CD4-positive, alpha-beta memory T cell (primary cell): ENCODE data around the gene SLC2A4. TPM values are rescaled to one million over a fixed set of nuclear protein-coding genes. Genes with fewer than 3 reads are reported as not detected.

Source experiments
- CTCF ChIA-PET: fragments of 350-600 bp; sonication (Branson Sonifier 250); formaldehyde crosslinking; loops from one replicate; lab custom pipeline; 2021; ENCODE audit warnings: inconsistent platforms; ENCODE audit not compliant: partially characterized antibody; lab: Charles Lee
- POLR2A ChIA-PET: fragments of 350-600 bp; sonication (Branson Sonifier 250); formaldehyde crosslinking; loops from one replicate; lab custom pipeline; 2021; ENCODE audit not compliant: partially characterized antibody; lab: Charles Lee
- DNase-seq, 5 donors: peaks; one replicate each; pipeline versions ENCODE4 v3.0.0 to v3.0.0-alpha.2; 2020 to 2022; ENCODE audit warnings: mixed read lengths in 1 of 5
- H3K27ac ChIP-seq: one replicate; pipeline ENCODE4 v1.7.0; 2013; ENCODE audit warnings: low read depth, low read length
- H3K27me3 ChIP-seq: 2 replicates; pipeline ENCODE4 v1.7.0; 2013; ENCODE audit warnings: mild to moderate bottlenecking, low read length, moderate library complexity; ENCODE audit not compliant: insufficient read depth
- H3K36me3 ChIP-seq: 2 replicates; pipeline ENCODE4 v1.7.0; 2013; ENCODE audit warnings: mild to moderate bottlenecking, low read length, moderate library complexity; ENCODE audit not compliant: insufficient read depth
- H3K4me1 ChIP-seq: 2 replicates; pipeline ENCODE4 v1.7.0; 2013; ENCODE audit warnings: mild to moderate bottlenecking, low read length, moderate library complexity; ENCODE audit not compliant: insufficient read depth
- H3K4me3 ChIP-seq, 2 donors: one replicate each; pipeline ENCODE4 v1.7.0; 2013; ENCODE audit warnings: low read length in 2 of 2, mild to moderate bottlenecking in 1 of 2
- H3K9me3 ChIP-seq, 2 donors: one replicate each; pipeline ENCODE4 v1.7.0; 2013; ENCODE audit warnings: low read length in 2 of 2, control low read depth in 1 of 2; ENCODE audit not compliant: control insufficient read depth in 1 of 2
- H3K27ac Mint-ChIP-seq, 7 donors: one replicate each; pipeline ENCODE4 v1.8.0; 2020 to 2021; ENCODE audit warnings: mixed read lengths in 7 of 7, mild to moderate bottlenecking in 6 of 7, inconsistent platforms in 3 of 7, moderate library complexity in 3 of 7
- H3K27me3 Mint-ChIP-seq, 2 donors: one replicate each; pipeline ENCODE4 v1.8.0; 2020 to 2021; ENCODE audit warnings: mixed read lengths in 2 of 2
- H3K36me3 Mint-ChIP-seq, 2 donors: one replicate each; pipeline ENCODE4 v1.8.0; 2020 to 2021; ENCODE audit warnings: mixed read lengths in 2 of 2, inconsistent platforms in 1 of 2, mild to moderate bottlenecking in 1 of 2
- H3K4me1 Mint-ChIP-seq, 4 donors: one replicate each; pipeline ENCODE4 v1.8.0; 2020 to 2021; ENCODE audit warnings: mixed read lengths in 4 of 4, mild to moderate bottlenecking in 1 of 4
- H3K4me3 Mint-ChIP-seq, 8 donors: one replicate each; pipeline ENCODE4 v1.8.0; 2020 to 2021; ENCODE audit warnings: mixed read lengths in 8 of 8, mild to moderate bottlenecking in 7 of 8, moderate library complexity in 6 of 8, inconsistent platforms in 3 of 8
- H3K9me3 Mint-ChIP-seq, 8 donors: one replicate each; pipeline ENCODE4 v1.8.0; 2020 to 2021; ENCODE audit warnings: mixed read lengths in 8 of 8, mild to moderate bottlenecking in 5 of 8, inconsistent platforms in 3 of 8, moderate library complexity in 1 of 8
- intact Hi-C: fragments of 100-400 bp; cut with micrococcal nuclease; formaldehyde crosslinking; loops from one replicate; pipeline ENCODE4 v1.15.1; 2023
- polyA plus RNA-seq, 2 donors: library from polyadenylated mRNA; unstranded; fragments of 300-500 nt; fragmentation: Illumina TruSeq; gene quantifications; one replicate each; pipeline ENCODE4 v1.2.3, GENCODE V29; 2021
- total RNA-seq, 2 experiments: library from RNA; stranded (reverse); gene quantifications; one replicate each; pipeline ENCODE4 v1.2.3, GENCODE V29; 2021

SLC2A4 gene
- total and polyA plus RNA-seq, 4 experiments from 2014 or later, result not detected

GRCh38 chr17:7318121-7318860 lies 36.8 kb downstream of the SLC2A4 start:
- Histone ChIP-seq H3K36me3 (peaks cover 51% of the 10 kb centered on the region), H3K27ac (no peak overlapping the region), H3K27me3 (no peaks in the 10 kb centered on the region), H3K4me1 (peaks cover 24% of the 10 kb centered on the region), H3K9me3 (no peaks in the 10 kb centered on the region), H3K4me3 (no peak overlapping the region)
- Mint-ChIP-seq H3K4me1 (peaks cover 11 to 34% (median 19%) of the 10 kb centered on the region in 4 donors), H3K9me3 (peaks cover 0 to 5% (median 0%) of the 10 kb centered on the region in 8 donors), H3K27me3 (no peaks in the 10 kb centered on the region), H3K27ac (peak overlapping the region in 4 of 7 donors; percentile 22 to 93 (median 61)), H3K4me3 (peak overlapping the region in 2 of 8 donors; percentile 30 to 32), H3K36me3 (peaks cover 29 to 61% of the 10 kb centered on the region in 2 donors)
- no peak for DNase-seq
- intact Hi-C loops, result no loop called here
- CTCF ChIA-PET, result interaction anchor here (0.9 to 2.3 kb wide), 4 partner anchors 18 to 37 kb away, joined by 3 to 8 read pairs (median 5); partner anchors contain the start of genes ACAP1 and TMEM95
- POLR2A ChIA-PET, result interaction anchor here (1.0 to 7.1 kb wide), 5 partner anchors 9 to 119 kb away, joined by 3 to 71 read pairs (median 4); partner anchors contain the start of genes ACAP1 and NEURL4

DNA sequence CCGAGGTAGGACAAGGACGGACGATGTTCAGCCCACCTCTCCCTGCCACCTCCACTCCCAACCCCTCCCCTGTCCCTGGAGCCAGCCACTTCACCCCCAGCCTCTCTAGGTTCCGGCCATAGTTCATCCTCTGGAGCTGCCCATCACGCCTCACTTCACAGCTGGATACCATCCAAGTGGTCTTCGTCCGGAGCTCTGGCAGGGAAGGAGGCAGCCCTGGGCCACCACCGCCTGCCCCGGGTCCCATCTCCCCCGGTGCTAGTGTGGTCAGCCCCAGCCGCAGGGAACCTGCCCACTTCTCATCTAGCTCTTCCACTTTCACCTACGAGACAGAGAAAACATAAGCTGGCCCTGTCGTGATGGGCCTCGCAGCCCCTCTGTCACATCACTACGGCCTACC lies 39.9 kb downstream of the SLC2A4 start:
- intact Hi-C loops, result no loop called here
- H3K27ac ChIP-seq, result no peak overlapping the region
- Mint-ChIP-seq H3K27me3 (no peaks in the 10 kb centered on the region), H3K4me3 (peak overlapping the region in 1 of 8 donors; percentile 41), H3K4me1 (peaks cover 6 to 17% (median 7%) of the 10 kb centered on the region in 4 donors), H3K27ac (peak overlapping the region in 1 of 7 donors; percentile 41), H3K36me3 (peaks cover 18 to 46% of the 10 kb centered on the region in 2 donors), H3K9me3 (no peaks in the 10 kb centered on the region)
- POLR2A ChIA-PET, result interaction anchor here (0.9 to 6.8 kb wide), 5 partner anchors 8 to 30 kb away, joined by 3 to 61 read pairs (median 6); partner anchors contain the start of genes ACAP1, KCTD11 and NEURL4
- no peaks in the 10 kb centered on the region for H3K27me3 ChIP-seq
- CTCF ChIA-PET, result interaction anchor here (1.3 to 6.5 kb wide), 4 partner anchors 11 to 34 kb away, joined by 3 to 115 read pairs (median 7); partner anchors contain the start of gene ACAP1
- H3K36me3 ChIP-seq, result peaks cover 47% of the 10 kb centered on the region
- no peak for DNase-seq
- H3K9me3 ChIP-seq, result no peaks in the 10 kb centered on the region
- H3K4me1 ChIP-seq, result peaks cover 10% of the 10 kb centered on the region
- H3K4me3 ChIP-seq, result no peak overlapping the region

DNA sequence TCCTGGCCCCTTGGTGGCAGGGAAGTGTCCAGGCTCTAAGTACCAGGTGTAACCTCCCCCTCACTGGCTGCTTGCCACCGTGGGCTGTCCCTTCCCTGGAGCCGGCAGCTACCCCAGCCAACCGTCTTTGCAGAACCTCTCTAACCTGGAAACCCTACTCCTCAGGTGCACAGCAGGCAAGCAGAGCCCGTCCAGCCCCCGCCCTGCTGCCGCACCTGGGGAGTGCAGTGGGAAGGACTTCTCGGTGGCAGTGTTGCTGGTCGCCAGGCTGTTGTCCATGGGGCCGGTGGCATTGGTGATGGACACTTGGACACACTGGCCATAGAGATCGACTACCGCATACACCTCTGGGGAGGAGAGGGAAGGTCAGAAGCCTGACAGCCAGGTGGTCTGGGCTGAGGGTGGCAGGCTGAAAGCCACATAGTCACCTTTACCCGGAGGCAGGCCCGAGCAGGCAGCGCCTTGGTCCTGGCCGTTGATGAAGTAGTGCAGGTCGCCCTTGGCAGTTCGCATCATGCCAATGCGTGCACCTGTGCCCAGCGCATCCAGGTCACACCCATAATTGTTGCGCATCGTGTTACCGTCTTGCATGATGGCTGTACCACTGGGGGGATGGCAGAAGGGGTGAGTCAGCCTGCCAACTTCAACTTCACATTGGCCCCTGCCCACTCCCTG lies 41.1 kb downstream of the SLC2A4 start:
- no peak for DNase-seq
- Mint-ChIP-seq H3K27me3 (no peaks in the 10 kb centered on the region), H3K36me3 (peaks cover 15 to 46% of the 10 kb centered on the region in 2 donors), H3K9me3 (no peaks in the 10 kb centered on the region), H3K4me1 (peaks cover 6 to 16% (median 8%) of the 10 kb centered on the region in 4 donors), H3K27ac (no peak overlapping the region), H3K4me3 (no peak overlapping the region)
- H3K27ac ChIP-seq, result no peak overlapping the region
- ChIA-PET CTCF (interaction anchor here (0.7 to 6.5 kb wide), 7 partner anchors 9 to 33 kb away, joined by 3 to 115 read pairs (median 6); partner anchors contain the start of gene ACAP1), POLR2A (interaction anchor here (1.7 to 6.8 kb wide), 3 partner anchors 10 to 29 kb away, joined by 6 to 61 read pairs (median 12); partner anchors contain the start of genes ACAP1 and KCTD11)
- H3K4me3 ChIP-seq, result no peak overlapping the region
- H3K9me3 ChIP-seq, result no peaks in the 10 kb centered on the region
- peaks cover 39% of the 10 kb centered on the region for H3K36me3 ChIP-seq
- no peaks in the 10 kb centered on the region for H3K27me3 ChIP-seq
- intact Hi-C loops, result no loop called here
- peaks cover 10% of the 10 kb centered on the region for H3K4me1 ChIP-seq

GRCh38 chr17:7323731-7324437 lies 42.4 kb downstream of the SLC2A4 start:
- intact Hi-C loops, result loop anchor here (1.0 kb wide), 4 partner anchors 12 to 44 kb away; partner anchors contain the start of gene ACAP1
- Histone ChIP-seq H3K27me3 (no peaks in the 10 kb centered on the region), H3K9me3 (no peaks in the 10 kb centered on the region), H3K4me3 (no peak overlapping the region), H3K36me3 (peaks cover 27% of the 10 kb centered on the region), H3K4me1 (peaks cover 20% of the 10 kb centered on the region), H3K27ac (no peak overlapping the region)
- ChIA-PET POLR2A (interaction anchor here (1.3 to 6.8 kb wide), 3 partner anchors 11 to 28 kb away, joined by 5 to 61 read pairs (median 12); partner anchors contain the start of gene ACAP1), CTCF (interaction anchor here (0.9 to 6.5 kb wide), 11 partner anchors 8 to 278 kb away, joined by 3 to 115 read pairs (median 5); partner anchors contain the start of genes ACAP1, GPS2 and TMEM95)
- Mint-ChIP-seq H3K36me3 (peaks cover 9 to 38% of the 10 kb centered on the region in 2 donors), H3K27ac (peak overlapping the region in 3 of 7 donors; percentile 18 to 78 (median 55)), H3K4me3 (no peak overlapping the region), H3K9me3 (no peaks in the 10 kb centered on the region), H3K4me1 (peaks cover 17 to 28% (median 18%) of the 10 kb centered on the region in 4 donors), H3K27me3 (no peaks in the 10 kb centered on the region)
- DNase-seq, result peak; percentile 50 to 72 (median 56)

DNA sequence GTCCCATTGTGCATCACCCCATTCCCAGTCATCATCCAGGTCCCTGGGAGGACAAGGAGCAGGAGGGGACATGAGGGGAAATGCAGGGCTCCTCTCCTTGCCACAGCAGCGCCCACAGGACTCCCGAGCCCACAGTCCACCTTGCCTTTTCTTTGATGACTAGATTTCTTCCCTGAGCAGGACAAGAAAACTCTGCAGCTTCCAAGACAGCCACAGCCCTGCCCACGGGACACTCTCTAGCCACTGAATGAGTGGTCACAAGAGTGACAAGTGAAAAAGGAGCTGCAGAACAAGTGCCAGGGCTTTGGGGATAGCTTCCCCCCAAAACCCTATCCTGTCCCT lies 42.9 kb downstream of the SLC2A4 start:
- Histone ChIP-seq H3K4me3 (no peak overlapping the region), H3K4me1 (peaks cover 20% of the 10 kb centered on the region), H3K27me3 (no peaks in the 10 kb centered on the region), H3K27ac (no peak overlapping the region), H3K9me3 (no peaks in the 10 kb centered on the region), H3K36me3 (peaks cover 27% of the 10 kb centered on the region)
- intact Hi-C loops, result loop anchor here (1.0 kb wide), 4 partner anchors 12 to 44 kb away; partner anchors contain the start of gene ACAP1
- Mint-ChIP-seq H3K4me1 (peaks cover 17 to 31% (median 20%) of the 10 kb centered on the region in 4 donors), H3K27ac (peak overlapping the region in 3 of 7 donors; percentile 18 to 78 (median 55)), H3K9me3 (peaks cover 0 to 3% (median 0%) of the 10 kb centered on the region in 8 donors), H3K4me3 (no peak overlapping the region), H3K27me3 (no peaks in the 10 kb centered on the region), H3K36me3 (peaks cover 8 to 36% of the 10 kb centered on the region in 2 donors)
- ChIA-PET CTCF (interaction anchor here (0.9 to 6.5 kb wide), 9 partner anchors 9 to 278 kb away, joined by 3 to 115 read pairs (median 6); partner anchors contain the start of genes ACAP1, GPS2 and TMEM95), POLR2A (interaction anchor here (0.7 to 6.8 kb wide), 6 partner anchors 12 to 28 kb away, joined by 3 to 61 read pairs (median 8); partner anchors contain the start of gene ACAP1)
- DNase-seq, result no peak

DNA sequence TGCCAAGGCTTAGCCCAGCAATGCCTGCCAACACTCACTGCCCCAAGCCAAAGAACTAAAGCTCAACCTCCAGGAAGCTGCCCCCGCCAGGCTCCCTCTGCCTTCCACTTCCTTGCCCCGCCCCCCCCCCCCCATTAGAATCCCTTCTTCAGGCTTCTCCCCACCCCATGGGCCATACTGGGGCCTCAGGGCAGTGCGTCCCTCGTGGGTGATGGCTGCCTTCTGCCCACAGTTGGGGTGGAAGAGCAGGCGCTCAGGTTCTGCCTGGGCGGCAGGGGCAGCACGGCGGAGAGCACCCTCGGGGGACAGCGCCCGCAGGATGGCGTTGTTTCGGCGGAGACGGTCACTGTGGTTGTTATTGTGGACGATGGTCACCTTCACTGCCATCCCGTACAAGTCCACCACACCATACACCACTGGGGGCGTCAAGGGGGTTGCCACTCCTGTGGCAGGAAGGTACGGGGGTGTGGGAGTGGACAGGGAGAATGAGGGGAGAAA lies 43.6 kb downstream of the SLC2A4 start:
- H3K9me3 Mint-ChIP-seq, result peaks cover 0 to 4% (median 0%) of the 10 kb centered on the region in 8 donors
- H3K27me3 Mint-ChIP-seq, result no peaks in the 10 kb centered on the region
- ChIA-PET CTCF (interaction anchor here (0.9 to 6.5 kb wide), 10 partner anchors 10 to 279 kb away, joined by 3 to 115 read pairs (median 6); partner anchors contain the start of genes ACAP1, GPS2 and TMEM95), POLR2A (interaction anchor here (0.7 to 6.8 kb wide), 6 partner anchors 13 to 29 kb away, joined by 3 to 61 read pairs (median 8); partner anchors contain the start of gene ACAP1)
- H3K4me3 ChIP-seq, result no peak overlapping the region
- peaks cover 21 to 38% (median 25%) of the 10 kb centered on the region in 4 donors for H3K4me1 Mint-ChIP-seq
- peak overlapping the region in 2 of 7 donors; percentile 18 to 66 for H3K27ac Mint-ChIP-seq
- intact Hi-C loops, result no loop called here
- no peak overlapping the region for H3K4me3 Mint-ChIP-seq
- peaks cover 27% of the 10 kb centered on the region for H3K36me3 ChIP-seq
- DNase-seq, result no peak
- no peaks in the 10 kb centered on the region for H3K27me3 ChIP-seq
- no peak overlapping the region for H3K27ac ChIP-seq
- H3K4me1 ChIP-seq, result peaks cover 20% of the 10 kb centered on the region
- H3K9me3 ChIP-seq, result no peaks in the 10 kb centered on the region
- H3K36me3 Mint-ChIP-seq, result peaks cover 8 to 38% of the 10 kb centered on the region in 2 donors
